GM19035 (cell line): Measurements from ENCODE around the gene VENTX.
"Not testable (repeated sequence)": the region's sequence is repeated elsewhere in the genome, so short reads cannot be mapped to it uniquely, and the experiment has no call there.

ENCODE experiments used
- ATAC-seq: cut with Tn5 transposase; IDR thresholded peaks from one replicate; pipeline ENCODE4 v1.9.1; 2021; ENCODE audit not compliant: unreplicated experiment

The VENTX gene

GRCh38 chr10:133234796-133235195 lies 2.9 kb upstream of the VENTX start:
- ATAC-seq, result not testable (repeated sequence)

GRCh38 chr10:133235265-133235855 lies 2.3 kb upstream of the VENTX start:
- no peak for ATAC-seq

GRCh38 chr10:133235932-133236331 lies 1.7 kb upstream of the VENTX start:
- ATAC-seq, result no peak

- ATAC-seq, result no peak
Observed at GRCh38 chr10:133236401-133237240, 1.0 kb upstream of the VENTX start.

- ATAC-seq, result no peak
Observed at GRCh38 chr10:133237241-133237587, 441 bp upstream of the VENTX start.

GRCh38 chr10:133238466-133238804 lies 780 bp downstream of the VENTX start:
- ATAC-seq, result no peak

GRCh38 chr10:133239990-133240389 lies 2.3 kb downstream of the VENTX start:
- ATAC-seq, result no peak

- peak; percentile 44 for ATAC-seq
Observed at GRCh38 chr10:133241501-133242205, 4.0 kb downstream of the VENTX start.

GRCh38 chr10:133242611-133243356 lies 5.1 kb downstream of the VENTX start:
- ATAC-seq, result no peak

- no peak for ATAC-seq
Observed at GRCh38 chr10:133243593-133243992, 5.9 kb downstream of the VENTX start.

GRCh38 chr10:133245439-133246235 lies 8.0 kb downstream of the VENTX start:
- ATAC-seq, result no peak

GRCh38 chr10:133246236-133246626 lies 8.6 kb downstream of the VENTX start:
- ATAC-seq, result no peak

- ATAC-seq, result no peak
Observed at GRCh38 chr10:133247681-133248333, 10.2 kb downstream of the VENTX start.

GRCh38 chr10:133248334-133248715 lies 10.7 kb downstream of the VENTX start:
- ATAC-seq, result no peak

- no peak for ATAC-seq
Observed at GRCh38 chr10:133249094-133249780, 11.6 kb downstream of the VENTX start.

- no peak for ATAC-seq
Observed at GRCh38 chr10:133249975-133250754, 12.5 kb downstream of the VENTX start.

GRCh38 chr10:133251388-133252222 lies 13.9 kb downstream of the VENTX start:
- ATAC-seq, result no peak

- no peak for ATAC-seq
Observed at GRCh38 chr10:133252223-133252552, 14.5 kb downstream of the VENTX start.
